ENCODE data around the gene GALNT13. TPM values are rescaled to one million over a fixed set of nuclear protein-coding genes. Genes with fewer than 3 reads are reported as not detected.

Gene GALNT13
- total and polyA plus RNA-seq, 4 donors, result not detected

GRCh38 chr2:154361276-154361675 lies 489.6 kb downstream of the GALNT13 start:
- H3K9ac ChIP-seq (ENCODE audit: low read depth in 1 of 2, low read length in 2 of 2), result no peak overlapping the region
- WGBS, result 91% methylated on average over 2 of the region's 2 CpGs
- H3K36me3 ChIP-seq (ENCODE audit: control insufficient read depth in 4 of 4, insufficient read depth in 3 of 4, low read depth in 1 of 4, low read length in 3 of 4), result no peaks in the 10 kb centered on the region
- peaks cover 0 to 2% (median 0%) of the 10 kb centered on the region in 4 donors for H3K27me3 ChIP-seq (ENCODE audit: control insufficient read depth in 4 of 4, insufficient read depth in 4 of 4, low read length in 3 of 4)
- peaks cover 0 to 1% (median 0%) of the 10 kb centered on the region in 4 donors for H3K9me3 ChIP-seq (ENCODE audit: control insufficient read depth in 4 of 4, low read length in 3 of 4)
- TF ChIP-seq HNF4G (IDR thresholded peaks at IDR 0.05), result no peak
- no peak for TF ChIP-seq YY1 (IDR thresholded peaks at IDR 0.05)
- no peak for TF ChIP-seq EGR1 (IDR thresholded peaks at IDR 0.05; ENCODE audit: low read depth in 2 of 2)
- no peak for TF ChIP-seq RXRA (IDR thresholded peaks at IDR 0.05)
- TF ChIP-seq FOXA1 (IDR thresholded peaks at IDR 0.05), result no peak
- TF ChIP-seq RAD21 (IDR thresholded peaks at IDR 0.05), result no peak
- TF ChIP-seq MAX (IDR thresholded peaks at IDR 0.05), result no peak
- no peak for TF ChIP-seq ZBTB33 (IDR thresholded peaks at IDR 0.05)
- TF ChIP-seq CTCF (IDR thresholded peaks at IDR 0.05; ENCODE audit: low read depth, low read length, missing input control), result no peak
- no peak for TF ChIP-seq FOXA2 (IDR thresholded peaks at IDR 0.05)
- TF ChIP-seq NR2F2 (IDR thresholded peaks at IDR 0.05), result no peak
- no peak for TF ChIP-seq HNF4A (conservative IDR thresholded peaks at IDR 0.05)
- no peak for TF ChIP-seq ATF3 (IDR thresholded peaks at IDR 0.05)
- no peak for TF ChIP-seq TAF1 (conservative IDR thresholded peaks at IDR 0.05)
- no peak for TF ChIP-seq REST (IDR thresholded peaks at IDR 0.05)
- TF ChIP-seq JUND (IDR thresholded peaks at IDR 0.05), result no peak
- no peak for TF ChIP-seq GABPA (IDR thresholded peaks at IDR 0.05 in 1 of 2, conservative IDR thresholded peaks at IDR 0.05 in 1 of 2)
- TF ChIP-seq SP1 (IDR thresholded peaks at IDR 0.05), result no peak
- no peak overlapping the region for H3K4me3 ChIP-seq (ENCODE audit: low read depth in 1 of 3, low read length in 3 of 3)
- no peaks in the 10 kb centered on the region for H3K4me1 ChIP-seq (ENCODE audit: control insufficient read depth in 4 of 4, insufficient read depth in 4 of 4, low read length in 3 of 4)
- DNase-seq (ENCODE audit: low spot score), result no peak
- no peak overlapping the region for H3K27ac ChIP-seq (ENCODE audit: low read depth in 1 of 2, low read length in 2 of 2)

All from liver (tissue), 9 donors.